GM19351 (cell line): ENCODE data around the gene MAP2K6.

Experiments used
- ATAC-seq: cut with Tn5 transposase; IDR thresholded peaks from one replicate; pipeline ENCODE4 v1.9.1; 2021; ENCODE audit warnings: mild to moderate bottlenecking, moderate library complexity; ENCODE audit not compliant: unreplicated experiment

Gene MAP2K6

GRCh38 chr17:69414408-69415274 lies at the start of gene MAP2K6:
Gene MAP2K6, plus strand, starts transcription at chr17:69414697. Its CDS starts 288 bp downstream, at chr17:69414985.
- peak; percentile 95 for ATAC-seq

GRCh38 chr17:69367298-69367697 lies 47.2 kb upstream of the MAP2K6 start:
- peak; percentile 72 for ATAC-seq

GRCh38 chr17:69373069-69373468 lies 41.4 kb upstream of the MAP2K6 start:
- ATAC-seq, result no peak

- no peak for ATAC-seq
Measured at GRCh38 chr17:69375229-69375628, 39.3 kb upstream of the MAP2K6 start.

- ATAC-seq, result no peak
Measured at GRCh38 chr17:69388822-69389442, 25.6 kb upstream of the MAP2K6 start.

GRCh38 chr17:69390795-69391501 lies 23.5 kb upstream of the MAP2K6 start:
- no peak for ATAC-seq

- ATAC-seq, result no peak
Measured at GRCh38 chr17:69401251-69401650, 13.2 kb upstream of the MAP2K6 start.

GRCh38 chr17:69402052-69402451 lies 12.4 kb upstream of the MAP2K6 start:
- ATAC-seq, result no peak

GRCh38 chr17:69404399-69404798 lies 10.1 kb upstream of the MAP2K6 start:
- no peak for ATAC-seq

- no peak for ATAC-seq
Measured at GRCh38 chr17:69405096-69405495, 9.4 kb upstream of the MAP2K6 start.

- no peak for ATAC-seq
Measured at GRCh38 chr17:69406941-69407340, 7.6 kb upstream of the MAP2K6 start.

- no peak for ATAC-seq
Measured at GRCh38 chr17:69407759-69408158, 6.7 kb upstream of the MAP2K6 start.

GRCh38 chr17:69410671-69411070 lies 3.8 kb upstream of the MAP2K6 start:
- no peak for ATAC-seq

GRCh38 chr17:69411766-69412165 lies 2.7 kb upstream of the MAP2K6 start:
- no peak for ATAC-seq

GRCh38 chr17:69412251-69412671 lies 2.2 kb upstream of the MAP2K6 start:
- no peak for ATAC-seq

GRCh38 chr17:69415431-69415830 lies 934 bp downstream of the MAP2K6 start:
- ATAC-seq, result no peak

- no peak for ATAC-seq
Measured at GRCh38 chr17:69417545-69418483, 3.3 kb downstream of the MAP2K6 start.

GRCh38 chr17:69418535-69418934 lies 4.0 kb downstream of the MAP2K6 start:
- no peak for ATAC-seq

GRCh38 chr17:69423450-69423849 lies 9.0 kb downstream of the MAP2K6 start:
- no peak for ATAC-seq

- no peak for ATAC-seq
Measured at GRCh38 chr17:69424287-69425041, 10.0 kb downstream of the MAP2K6 start.
